Measurements from ENCODE around the gene CCDC85C. TPM values are rescaled to one million over a fixed set of nuclear protein-coding genes. Genes with fewer than 3 reads are reported as not detected.
A peak's percentile ranks its signal among the peaks of the same experiment; 100 is the strongest.

Gene CCDC85C
- total and polyA plus RNA-seq, 4 donors, result 4.0 to 23.9 (median 9.6) TPM

DNA sequence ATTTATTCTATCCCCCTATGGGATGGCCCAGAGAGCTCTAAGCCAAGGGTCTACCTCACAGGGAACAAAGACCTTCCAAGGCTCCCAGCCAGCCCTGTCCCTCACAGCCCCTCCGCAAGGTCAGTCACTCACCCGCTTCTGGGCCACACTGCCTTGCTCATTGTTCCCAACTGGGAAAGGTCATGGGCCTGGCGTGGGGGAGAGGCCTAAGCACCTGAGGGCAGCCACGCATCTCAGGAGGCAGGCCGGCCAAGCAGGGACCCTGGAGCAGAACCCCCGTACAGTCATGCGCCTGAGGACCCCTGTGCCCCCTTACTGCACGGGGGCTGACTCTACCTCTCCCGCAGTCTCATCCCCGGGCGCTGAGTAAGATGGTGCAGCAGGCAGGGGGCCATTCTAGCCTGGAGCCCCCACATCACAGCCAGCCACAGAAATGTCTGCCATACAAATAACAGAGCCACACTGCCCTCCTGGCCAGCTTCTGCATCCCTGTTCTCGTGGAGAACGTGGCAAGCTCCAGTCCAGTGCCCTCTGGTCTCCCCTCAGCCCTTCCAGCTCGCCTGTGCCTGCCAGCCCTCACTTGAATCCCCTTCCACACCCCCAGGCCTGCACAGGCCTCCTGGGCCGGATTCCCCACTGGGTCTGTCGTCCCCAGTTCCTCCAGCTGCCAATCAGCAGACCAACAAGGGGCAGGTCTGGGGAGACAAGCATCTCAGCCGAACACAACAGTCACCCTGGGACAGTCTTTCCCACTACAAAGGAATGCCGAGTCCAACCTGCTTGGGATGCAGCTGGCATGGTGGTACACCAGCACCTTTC lies 16.3 kb downstream of the CCDC85C start:
- no peak for DNase-seq (ENCODE audit: low spot score)
- no peaks in the 10 kb centered on the region for H3K27me3 ChIP-seq (ENCODE audit: control insufficient read depth in 4 of 4, insufficient read depth in 4 of 4, low read length in 3 of 4)
- H3K4me1 ChIP-seq (ENCODE audit: control insufficient read depth in 4 of 4, insufficient read depth in 4 of 4, low read length in 3 of 4), result peaks cover 24 to 57% (median 31%) of the 10 kb centered on the region in 4 donors
- no peak overlapping the region for H3K9ac ChIP-seq (ENCODE audit: low read depth in 1 of 2, low read length in 2 of 2)
- WGBS, result 94% methylated on average over 18 of the region's 18 CpGs
- no peak overlapping the region for H3K4me3 ChIP-seq (ENCODE audit: low read depth in 1 of 3, low read length in 3 of 3)
- TF ChIP-seq RAD21 (IDR thresholded peaks at IDR 0.05), result no peak
- no peak for TF ChIP-seq HNF4G (IDR thresholded peaks at IDR 0.05)
- no peak for TF ChIP-seq FOXA2 (IDR thresholded peaks at IDR 0.05)
- TF ChIP-seq TAF1 (conservative IDR thresholded peaks at IDR 0.05), result no peak
- TF ChIP-seq, protein P1, sequence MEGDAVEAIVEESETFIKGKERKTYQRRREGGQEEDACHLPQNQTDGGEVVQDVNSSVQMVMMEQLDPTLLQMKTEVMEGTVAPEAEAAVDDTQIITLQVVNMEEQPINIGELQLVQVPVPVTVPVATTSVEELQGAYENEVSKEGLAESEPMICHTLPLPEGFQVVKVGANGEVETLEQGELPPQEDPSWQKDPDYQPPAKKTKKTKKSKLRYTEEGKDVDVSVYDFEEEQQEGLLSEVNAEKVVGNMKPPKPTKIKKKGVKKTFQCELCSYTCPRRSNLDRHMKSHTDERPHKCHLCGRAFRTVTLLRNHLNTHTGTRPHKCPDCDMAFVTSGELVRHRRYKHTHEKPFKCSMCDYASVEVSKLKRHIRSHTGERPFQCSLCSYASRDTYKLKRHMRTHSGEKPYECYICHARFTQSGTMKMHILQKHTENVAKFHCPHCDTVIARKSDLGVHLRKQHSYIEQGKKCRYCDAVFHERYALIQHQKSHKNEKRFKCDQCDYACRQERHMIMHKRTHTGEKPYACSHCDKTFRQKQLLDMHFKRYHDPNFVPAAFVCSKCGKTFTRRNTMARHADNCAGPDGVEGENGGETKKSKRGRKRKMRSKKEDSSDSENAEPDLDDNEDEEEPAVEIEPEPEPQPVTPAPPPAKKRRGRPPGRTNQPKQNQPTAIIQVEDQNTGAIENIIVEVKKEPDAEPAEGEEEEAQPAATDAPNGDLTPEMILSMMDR (IDR thresholded peaks at IDR 0.05; ENCODE audit: low read depth, low read length, missing input control), result no peak
- no peak for TF ChIP-seq FOXA1 (IDR thresholded peaks at IDR 0.05)
- TF ChIP-seq, protein P2, sequence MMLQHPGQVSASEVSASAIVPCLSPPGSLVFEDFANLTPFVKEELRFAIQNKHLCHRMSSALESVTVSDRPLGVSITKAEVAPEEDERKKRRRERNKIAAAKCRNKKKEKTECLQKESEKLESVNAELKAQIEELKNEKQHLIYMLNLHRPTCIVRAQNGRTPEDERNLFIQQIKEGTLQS (IDR thresholded peaks at IDR 0.05), result no peak
- no peak for TF ChIP-seq NR2F2 (IDR thresholded peaks at IDR 0.05)
- TF ChIP-seq, protein P3, sequence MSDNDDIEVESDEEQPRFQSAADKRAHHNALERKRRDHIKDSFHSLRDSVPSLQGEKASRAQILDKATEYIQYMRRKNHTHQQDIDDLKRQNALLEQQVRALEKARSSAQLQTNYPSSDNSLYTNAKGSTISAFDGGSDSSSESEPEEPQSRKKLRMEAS (IDR thresholded peaks at IDR 0.05), result no peak
- no peak for TF ChIP-seq SP1 (IDR thresholded peaks at IDR 0.05)
- no peak for TF ChIP-seq JUND (IDR thresholded peaks at IDR 0.05)
- TF ChIP-seq RXRA (IDR thresholded peaks at IDR 0.05), result no peak
- no peak for TF ChIP-seq EGR1 (IDR thresholded peaks at IDR 0.05; ENCODE audit: low read depth in 2 of 2)
- no peaks in the 10 kb centered on the region for H3K36me3 ChIP-seq (ENCODE audit: control insufficient read depth in 4 of 4, insufficient read depth in 3 of 4, low read depth in 1 of 4, low read length in 3 of 4)
- no peak overlapping the region for H3K27ac ChIP-seq (ENCODE audit: low read depth in 1 of 2, low read length in 2 of 2)
- no peaks in the 10 kb centered on the region for H3K9me3 ChIP-seq (ENCODE audit: control insufficient read depth in 4 of 4, low read length in 3 of 4)

DNA sequence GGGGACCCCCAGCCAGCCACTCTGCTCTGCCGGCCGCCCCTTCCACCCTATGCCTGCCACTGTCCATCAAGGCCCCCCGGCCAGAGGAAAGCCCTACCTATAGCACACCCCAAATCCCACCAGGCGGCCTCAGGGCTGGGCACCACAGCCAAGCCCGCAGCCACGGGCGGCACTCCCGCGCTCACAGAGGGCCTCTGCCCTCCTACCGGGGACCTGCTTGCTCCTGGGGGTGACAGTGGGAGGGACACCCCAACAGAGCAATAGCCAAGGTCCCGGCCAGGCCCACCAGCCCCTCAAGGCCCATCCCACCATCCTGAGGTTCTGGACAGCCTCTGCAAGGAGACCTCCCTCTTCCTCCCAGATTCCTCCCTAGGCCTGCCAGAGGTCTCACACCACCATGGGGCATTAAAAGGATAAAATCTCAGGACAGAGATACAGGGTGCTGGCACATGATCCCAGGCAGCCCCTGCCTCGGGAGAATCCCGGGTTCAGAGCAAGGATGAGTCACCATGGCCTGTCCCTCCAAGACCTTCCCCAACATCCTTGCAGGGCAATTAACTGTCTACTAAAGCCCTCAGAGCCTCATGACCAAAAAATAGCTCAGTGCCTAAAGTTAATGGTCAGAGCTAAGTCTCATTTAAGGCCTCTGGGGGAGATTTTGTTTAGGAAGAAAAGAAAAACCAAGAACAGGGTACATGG lies 17.1 kb downstream of the CCDC85C start:
- H3K27ac ChIP-seq (ENCODE audit: low read depth in 1 of 2, low read length in 2 of 2), result no peak overlapping the region
- no peaks in the 10 kb centered on the region for H3K36me3 ChIP-seq (ENCODE audit: control insufficient read depth in 4 of 4, insufficient read depth in 3 of 4, low read depth in 1 of 4, low read length in 3 of 4)
- H3K9me3 ChIP-seq (ENCODE audit: control insufficient read depth in 4 of 4, low read length in 3 of 4), result no peaks in the 10 kb centered on the region
- DNase-seq (ENCODE audit: low spot score), result no peak
- H3K4me1 ChIP-seq (ENCODE audit: control insufficient read depth in 4 of 4, insufficient read depth in 4 of 4, low read length in 3 of 4), result peaks cover 24 to 57% (median 31%) of the 10 kb centered on the region in 4 donors
- no peaks in the 10 kb centered on the region for H3K27me3 ChIP-seq (ENCODE audit: control insufficient read depth in 4 of 4, insufficient read depth in 4 of 4, low read length in 3 of 4)
- 88% methylated on average over 13 of the region's 13 CpGs for WGBS
- no peak overlapping the region for H3K4me3 ChIP-seq (ENCODE audit: low read depth in 1 of 3, low read length in 3 of 3)
- TF ChIP-seq NR2F2 (IDR thresholded peaks at IDR 0.05) (no peak), HNF4G (IDR thresholded peaks at IDR 0.05) (no peak), RXRA (IDR thresholded peaks at IDR 0.05) (peak in 1 of 2 donors; percentile 36), EGR1 (IDR thresholded peaks at IDR 0.05; ENCODE audit: low read depth in 2 of 2) (no peak)
- TF ChIP-seq, protein P4, sequence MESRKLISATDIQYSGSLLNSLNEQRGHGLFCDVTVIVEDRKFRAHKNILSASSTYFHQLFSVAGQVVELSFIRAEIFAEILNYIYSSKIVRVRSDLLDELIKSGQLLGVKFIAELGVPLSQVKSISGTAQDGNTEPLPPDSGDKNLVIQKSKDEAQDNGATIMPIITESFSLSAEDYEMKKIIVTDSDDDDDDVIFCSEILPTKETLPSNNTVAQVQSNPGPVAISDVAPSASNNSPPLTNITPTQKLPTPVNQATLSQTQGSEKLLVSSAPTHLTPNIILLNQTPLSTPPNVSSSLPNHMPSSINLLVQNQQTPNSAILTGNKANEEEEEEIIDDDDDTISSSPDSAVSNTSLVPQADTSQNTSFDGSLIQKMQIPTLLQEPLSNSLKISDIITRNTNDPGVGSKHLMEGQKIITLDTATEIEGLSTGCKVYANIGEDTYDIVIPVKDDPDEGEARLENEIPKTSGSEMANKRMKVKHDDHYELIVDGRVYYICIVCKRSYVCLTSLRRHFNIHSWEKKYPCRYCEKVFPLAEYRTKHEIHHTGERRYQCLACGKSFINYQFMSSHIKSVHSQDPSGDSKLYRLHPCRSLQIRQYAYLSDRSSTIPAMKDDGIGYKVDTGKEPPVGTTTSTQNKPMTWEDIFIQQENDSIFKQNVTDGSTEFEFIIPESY (IDR thresholded peaks at IDR 0.05), result no peak
- H3K9ac ChIP-seq (ENCODE audit: low read depth in 1 of 2, low read length in 2 of 2), result no peak overlapping the region

All from liver (tissue), 9 donors.